Measurements from ENCODE around the gene GPD1.

- TF ChIP-seq GATA3 (IDR thresholded peaks at IDR 0.05; ENCODE audit: low read depth, low read length) (no peak), GATA2 (IDR thresholded peaks at IDR 0.05; ENCODE audit: low read depth, low read length) (no peak)
These were observed 39.2 kb downstream of the GPD1 start for GRCh38 chr12:50142993-50143392.
